H1 (cell line): Measurements from ENCODE around the gene MAGI2. TPM values are rescaled to one million over a fixed set of nuclear protein-coding genes. Genes with fewer than 3 reads are reported as not detected.

ENCODE experiments used
- PHF8 ChIP-seq: fragments of 200-600 bp; sonication (generic); conservative IDR thresholded peaks from 2 replicates; pipeline ENCODE4 v1.7.1; 2012; ENCODE audit warnings: low read depth, mild to moderate bottlenecking, inconsistent platforms, low read length, moderate library complexity
- polyA plus RNA-seq, 7 experiments: library from polyadenylated mRNA; depleted of rRNA in 3 of 7; stranded (reverse) in 5 of 7; unstranded in 2 of 7; fragments of >200 nt in 5 of 7; fragments of 200-250 nt in 2 of 7; gene quantifications; 1 replicate in 5 of 7; 2 replicates in 1 of 7; 4 replicates in 1 of 7; pipeline versions ENCODE4 v1.2.1 to v1.2.3, GENCODE V29; 2011 to 2013; ENCODE audit warnings: missing spikeins in 2 of 7, mixed read lengths in 2 of 7
- total RNA-seq: library from RNA; stranded (reverse); fragmentation: NEBNext Ultra II Directional; extraction: Animal tissue kit (Norgen Biotek cat#: 25700); gene quantifications from 2 replicates; pipeline ENCODE4 v1.2.1, GENCODE V29; 2021
- TF ChIP-seq, protein P1 (sequence below): fragments of 300-600 bp; sonication (generic); IDR thresholded peaks from 2 replicates; pipeline ENCODE4 v1.7.1; 2012; ENCODE audit warnings: low read length, moderate library complexity, mild to moderate bottlenecking, inconsistent platforms; ENCODE audit not compliant: insufficient replicate concordance

Gene MAGI2
- total and polyA plus RNA-seq, 2 of the 8 experiments (the other 6 are each of a cell fraction or from before 2014, with no cell fraction given), result 6.0 to 27.3 TPM

DNA sequence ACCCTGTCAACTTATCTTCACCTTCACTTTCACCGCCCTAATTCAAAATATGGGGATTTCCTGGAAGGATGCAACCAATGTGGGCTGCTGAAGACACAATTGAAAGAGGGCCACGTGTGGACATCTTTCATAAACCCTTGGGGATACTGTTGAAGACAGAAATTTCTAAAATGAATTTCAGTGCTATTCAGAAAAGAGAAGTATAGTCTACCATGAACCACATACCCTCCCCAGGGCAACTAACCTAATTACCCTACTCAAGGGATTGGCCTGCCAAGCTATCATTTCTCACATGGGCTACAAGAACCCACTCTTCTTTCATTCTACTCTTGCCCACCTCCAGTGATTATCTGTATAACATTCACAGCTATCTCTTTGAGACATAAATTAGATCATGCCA is 1428.9 kb downstream of the MAGI2 start (continued):
- TF ChIP-seq, protein P1, sequence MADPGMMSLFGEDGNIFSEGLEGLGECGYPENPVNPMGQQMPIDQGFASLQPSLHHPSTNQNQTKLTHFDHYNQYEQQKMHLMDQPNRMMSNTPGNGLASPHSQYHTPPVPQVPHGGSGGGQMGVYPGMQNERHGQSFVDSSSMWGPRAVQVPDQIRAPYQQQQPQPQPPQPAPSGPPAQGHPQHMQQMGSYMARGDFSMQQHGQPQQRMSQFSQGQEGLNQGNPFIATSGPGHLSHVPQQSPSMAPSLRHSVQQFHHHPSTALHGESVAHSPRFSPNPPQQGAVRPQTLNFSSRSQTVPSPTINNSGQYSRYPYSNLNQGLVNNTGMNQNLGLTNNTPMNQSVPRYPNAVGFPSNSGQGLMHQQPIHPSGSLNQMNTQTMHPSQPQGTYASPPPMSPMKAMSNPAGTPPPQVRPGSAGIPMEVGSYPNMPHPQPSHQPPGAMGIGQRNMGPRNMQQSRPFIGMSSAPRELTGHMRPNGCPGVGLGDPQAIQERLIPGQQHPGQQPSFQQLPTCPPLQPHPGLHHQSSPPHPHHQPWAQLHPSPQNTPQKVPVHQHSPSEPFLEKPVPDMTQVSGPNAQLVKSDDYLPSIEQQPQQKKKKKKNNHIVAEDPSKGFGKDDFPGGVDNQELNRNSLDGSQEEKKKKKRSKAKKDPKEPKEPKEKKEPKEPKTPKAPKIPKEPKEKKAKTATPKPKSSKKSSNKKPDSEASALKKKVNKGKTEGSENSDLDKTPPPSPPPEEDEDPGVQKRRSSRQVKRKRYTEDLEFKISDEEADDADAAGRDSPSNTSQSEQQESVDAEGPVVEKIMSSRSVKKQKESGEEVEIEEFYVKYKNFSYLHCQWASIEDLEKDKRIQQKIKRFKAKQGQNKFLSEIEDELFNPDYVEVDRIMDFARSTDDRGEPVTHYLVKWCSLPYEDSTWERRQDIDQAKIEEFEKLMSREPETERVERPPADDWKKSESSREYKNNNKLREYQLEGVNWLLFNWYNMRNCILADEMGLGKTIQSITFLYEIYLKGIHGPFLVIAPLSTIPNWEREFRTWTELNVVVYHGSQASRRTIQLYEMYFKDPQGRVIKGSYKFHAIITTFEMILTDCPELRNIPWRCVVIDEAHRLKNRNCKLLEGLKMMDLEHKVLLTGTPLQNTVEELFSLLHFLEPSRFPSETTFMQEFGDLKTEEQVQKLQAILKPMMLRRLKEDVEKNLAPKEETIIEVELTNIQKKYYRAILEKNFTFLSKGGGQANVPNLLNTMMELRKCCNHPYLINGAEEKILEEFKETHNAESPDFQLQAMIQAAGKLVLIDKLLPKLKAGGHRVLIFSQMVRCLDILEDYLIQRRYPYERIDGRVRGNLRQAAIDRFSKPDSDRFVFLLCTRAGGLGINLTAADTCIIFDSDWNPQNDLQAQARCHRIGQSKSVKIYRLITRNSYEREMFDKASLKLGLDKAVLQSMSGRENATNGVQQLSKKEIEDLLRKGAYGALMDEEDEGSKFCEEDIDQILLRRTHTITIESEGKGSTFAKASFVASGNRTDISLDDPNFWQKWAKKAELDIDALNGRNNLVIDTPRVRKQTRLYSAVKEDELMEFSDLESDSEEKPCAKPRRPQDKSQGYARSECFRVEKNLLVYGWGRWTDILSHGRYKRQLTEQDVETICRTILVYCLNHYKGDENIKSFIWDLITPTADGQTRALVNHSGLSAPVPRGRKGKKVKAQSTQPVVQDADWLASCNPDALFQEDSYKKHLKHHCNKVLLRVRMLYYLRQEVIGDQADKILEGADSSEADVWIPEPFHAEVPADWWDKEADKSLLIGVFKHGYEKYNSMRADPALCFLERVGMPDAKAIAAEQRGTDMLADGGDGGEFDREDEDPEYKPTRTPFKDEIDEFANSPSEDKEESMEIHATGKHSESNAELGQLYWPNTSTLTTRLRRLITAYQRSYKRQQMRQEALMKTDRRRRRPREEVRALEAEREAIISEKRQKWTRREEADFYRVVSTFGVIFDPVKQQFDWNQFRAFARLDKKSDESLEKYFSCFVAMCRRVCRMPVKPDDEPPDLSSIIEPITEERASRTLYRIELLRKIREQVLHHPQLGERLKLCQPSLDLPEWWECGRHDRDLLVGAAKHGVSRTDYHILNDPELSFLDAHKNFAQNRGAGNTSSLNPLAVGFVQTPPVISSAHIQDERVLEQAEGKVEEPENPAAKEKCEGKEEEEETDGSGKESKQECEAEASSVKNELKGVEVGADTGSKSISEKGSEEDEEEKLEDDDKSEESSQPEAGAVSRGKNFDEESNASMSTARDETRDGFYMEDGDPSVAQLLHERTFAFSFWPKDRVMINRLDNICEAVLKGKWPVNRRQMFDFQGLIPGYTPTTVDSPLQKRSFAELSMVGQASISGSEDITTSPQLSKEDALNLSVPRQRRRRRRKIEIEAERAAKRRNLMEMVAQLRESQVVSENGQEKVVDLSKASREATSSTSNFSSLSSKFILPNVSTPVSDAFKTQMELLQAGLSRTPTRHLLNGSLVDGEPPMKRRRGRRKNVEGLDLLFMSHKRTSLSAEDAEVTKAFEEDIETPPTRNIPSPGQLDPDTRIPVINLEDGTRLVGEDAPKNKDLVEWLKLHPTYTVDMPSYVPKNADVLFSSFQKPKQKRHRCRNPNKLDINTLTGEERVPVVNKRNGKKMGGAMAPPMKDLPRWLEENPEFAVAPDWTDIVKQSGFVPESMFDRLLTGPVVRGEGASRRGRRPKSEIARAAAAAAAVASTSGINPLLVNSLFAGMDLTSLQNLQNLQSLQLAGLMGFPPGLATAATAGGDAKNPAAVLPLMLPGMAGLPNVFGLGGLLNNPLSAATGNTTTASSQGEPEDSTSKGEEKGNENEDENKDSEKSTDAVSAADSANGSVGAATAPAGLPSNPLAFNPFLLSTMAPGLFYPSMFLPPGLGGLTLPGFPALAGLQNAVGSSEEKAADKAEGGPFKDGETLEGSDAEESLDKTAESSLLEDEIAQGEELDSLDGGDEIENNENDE, result no peak
- TF ChIP-seq PHF8, result no peak
